WTC11 (cell line): ENCODE measurements around the gene CHRNB1. TPM values are rescaled to one million over a fixed set of nuclear protein-coding genes. Genes with fewer than 3 reads are reported as not detected.
A peak's percentile ranks its signal among the peaks of the same experiment; 100 is the strongest.

Experiments
- ATAC-seq: fragments of 200-7000 bp; cut with Tn5 transposase; 2 replicates; pipeline ENCODE4 v1.10.0; 2021; ENCODE audit warnings: mild to moderate bottlenecking, moderate library complexity
- CTCF ChIA-PET: fragments of 300-600 bp; sonication (Branson Sonifier 250); formaldehyde crosslinking; loops from one replicate; lab custom pipeline; 2021; ENCODE audit warnings: antibody characterized with exemption; lab: Charles Lee
- POLR2A ChIA-PET: fragments of 350-600 bp; sonication (Branson Sonifier 250); formaldehyde crosslinking; loops from one replicate; lab custom pipeline; 2021; ENCODE audit warnings: antibody characterized with exemption; lab: Charles Lee
- DNase-seq: peaks from one replicate; pipeline ENCODE4 v3.0.0; 2021; ENCODE audit warnings: low spot score
- H3K27ac Mint-ChIP-seq: 2 replicates; pipeline ENCODE4 v1.8.0; 2021; ENCODE audit warnings: mixed read lengths
- H3K27me3 Mint-ChIP-seq: 2 replicates; pipeline ENCODE4 v1.8.0; 2021; ENCODE audit warnings: low read depth, mild to moderate bottlenecking, moderate library complexity, mixed read lengths
- H3K36me3 Mint-ChIP-seq: 2 replicates; pipeline ENCODE4 v1.8.0; 2021; ENCODE audit warnings: mixed read lengths
- H3K4me1 Mint-ChIP-seq: 2 replicates; pipeline ENCODE4 v1.8.0; 2022; ENCODE audit warnings: mixed read lengths
- H3K4me3 Mint-ChIP-seq: 2 replicates; pipeline ENCODE4 v1.8.0; 2021; ENCODE audit warnings: mild to moderate bottlenecking, moderate library complexity, mixed read lengths
- H3K9me3 Mint-ChIP-seq: 2 replicates; pipeline ENCODE4 v1.8.0; 2021; ENCODE audit warnings: mixed read lengths
- AR ChIP-seq: fragments of 250-450 bp; sonication (Bioruptor Pico); IDR thresholded peaks from 2 replicates; pipeline ENCODE4 v1.9.0; 2021; ENCODE audit warnings: mild to moderate bottlenecking
- CBFB ChIP-seq: sonication (generic); formaldehyde crosslinking; IDR thresholded peaks from 2 replicates; pipeline ENCODE4 v1.8.1; 2022; ENCODE audit warnings: mild to moderate bottlenecking, low read depth, missing genetic modification reagents
- ERG ChIP-seq: fragments of 250-450 bp; sonication (Bioruptor Pico); IDR thresholded peaks from 2 replicates; pipeline ENCODE4 v1.8.0; 2021; ENCODE audit warnings: mild to moderate bottlenecking
- FOXK1 ChIP-seq: sonication (generic); formaldehyde crosslinking; IDR thresholded peaks from 2 replicates; pipeline ENCODE4 v1.8.0; 2022; ENCODE audit warnings: mild to moderate bottlenecking, moderate library complexity, missing genetic modification reagents
- IRF2 ChIP-seq: sonication (generic); formaldehyde crosslinking; IDR thresholded peaks from 2 replicates; pipeline ENCODE4 v1.8.0; 2022; ENCODE audit warnings: low read depth, missing genetic modification reagents, borderline replicate concordance
- JAZF1 ChIP-seq: fragments of 250-450 bp; sonication (Bioruptor Pico); IDR thresholded peaks from 2 replicates; pipeline ENCODE4 v1.9.0; 2021; ENCODE audit warnings: moderate library complexity, mild to moderate bottlenecking, inconsistent platforms
- MLX ChIP-seq: sonication (generic); formaldehyde crosslinking; IDR thresholded peaks from 2 replicates; pipeline ENCODE4 v1.8.1; 2023; ENCODE audit warnings: mild to moderate bottlenecking, missing genetic modification reagents, moderate library complexity
- NFYB ChIP-seq: sonication (generic); formaldehyde crosslinking; conservative IDR thresholded peaks from 2 replicates; pipeline ENCODE4 v1.8.0; 2022; ENCODE audit warnings: low read depth, missing genetic modification reagents
- NR2C2 ChIP-seq: sonication (generic); formaldehyde crosslinking; IDR thresholded peaks from 2 replicates; pipeline ENCODE4 v1.8.0; 2022; ENCODE audit warnings: mild to moderate bottlenecking, missing genetic modification reagents
- NR3C1 ChIP-seq: sonication (generic); formaldehyde crosslinking; conservative IDR thresholded peaks from 2 replicates; pipeline ENCODE4 v1.8.1; 2023; ENCODE audit warnings: low read depth, mild to moderate bottlenecking, missing genetic modification reagents
- RORB ChIP-seq: fragments of 250-450 bp; sonication (Bioruptor Pico); IDR thresholded peaks from 2 replicates; pipeline ENCODE4 v1.9.0; 2021; ENCODE audit warnings: mild to moderate bottlenecking
- SMAD4 ChIP-seq: sonication (generic); formaldehyde crosslinking; IDR thresholded peaks from 2 replicates; pipeline ENCODE4 v1.8.0; 2022; ENCODE audit warnings: mild to moderate bottlenecking, missing genetic modification reagents
- SP1 ChIP-seq: sonication (generic); formaldehyde crosslinking; conservative IDR thresholded peaks from 2 replicates; pipeline ENCODE4 v1.8.1; 2022; ENCODE audit warnings: missing genetic modification reagents
- TEAD1 ChIP-seq: sonication (generic); formaldehyde crosslinking; IDR thresholded peaks from 2 replicates; pipeline ENCODE4 v1.8.0; 2022; ENCODE audit warnings: mild to moderate bottlenecking, missing genetic modification reagents
- USF2 ChIP-seq: sonication (generic); formaldehyde crosslinking; IDR thresholded peaks from 2 replicates; pipeline ENCODE4 v1.8.1; 2023; ENCODE audit warnings: mild to moderate bottlenecking, missing genetic modification reagents, moderate library complexity
- ZMAT4 ChIP-seq: fragments of 250-450 bp; sonication (Bioruptor Pico); IDR thresholded peaks from 2 replicates; pipeline ENCODE4 v1.9.0; 2021; ENCODE audit warnings: mild to moderate bottlenecking
- ZNF232 ChIP-seq: sonication (generic); formaldehyde crosslinking; IDR thresholded peaks from 2 replicates; pipeline ENCODE4 v1.8.0; 2022; ENCODE audit warnings: mild to moderate bottlenecking, missing genetic modification reagents
- ZNF396 ChIP-seq: fragments of 250-450 bp; sonication (Bioruptor Pico); IDR thresholded peaks from 2 replicates; pipeline ENCODE4 v1.8.0; 2021; ENCODE audit warnings: mild to moderate bottlenecking, moderate library complexity, borderline replicate concordance
- ZNF425 ChIP-seq: fragments of 250-450 bp; sonication (Bioruptor Pico); conservative IDR thresholded peaks from 2 replicates; pipeline ENCODE4 v1.9.0; 2021; ENCODE audit warnings: mild to moderate bottlenecking
- ZNF671 ChIP-seq: fragments of 250-450 bp; sonication (Bioruptor Pico); IDR thresholded peaks from 2 replicates; pipeline ENCODE4 v1.8.0; 2021; ENCODE audit warnings: mild to moderate bottlenecking
- total RNA-seq: library from RNA; stranded (reverse); gene quantifications from 3 replicates; pipeline ENCODE4 v1.2.3, GENCODE V29; 2021

CHRNB1 gene
- total RNA-seq, 1 experiment from 2014 or later: 16.0 TPM

- H3K27ac Mint-ChIP-seq: no peak overlapping the region
- ChIA-PET POLR2A (interaction anchor here (0.7 to 1.6 kb wide), 2 partner anchors 66 to 81 kb away, joined by 3 read pairs; partner anchors contain the start of gene MPDU1), CTCF (interaction anchor here (0.5 to 2.2 kb wide), 19 partner anchors 10 to 147 kb away, joined by 3 to 13 read pairs (median 4); partner anchors contain the start of gene PLSCR3)
- no peak overlapping the region for H3K4me3 Mint-ChIP-seq
- ATAC-seq (peak; percentile 82), DNase-seq (peak; percentile 66)
- H3K36me3 Mint-ChIP-seq: peaks cover 82% of the 10 kb centered on the region
- no peak for TF ChIP-seq RORB (CRISPR knock-in tag)
- no peak for TF ChIP-seq ZNF232 (CRISPR knock-in tag)
- no peak for TF ChIP-seq NR3C1 (CRISPR knock-in tag)
- no peak for TF ChIP-seq MLX (CRISPR knock-in tag)
- TF ChIP-seq NR2C2 (CRISPR knock-in tag): no peak
- no peak for TF ChIP-seq FOXK1 (CRISPR knock-in tag)
- no peak for TF ChIP-seq CBFB (CRISPR knock-in tag)
- TF ChIP-seq NFYB (CRISPR knock-in tag): no peak
- no peak for TF ChIP-seq SP1
- TF ChIP-seq AR (CRISPR knock-in tag): no peak
- no peak for TF ChIP-seq ZNF671 (CRISPR knock-in tag)
- no peak for TF ChIP-seq IRF2 (CRISPR knock-in tag)
- no peak for TF ChIP-seq SMAD4
- TF ChIP-seq ERG: no peak
- TF ChIP-seq ZNF425 (CRISPR knock-in tag): no peak
- no peak for TF ChIP-seq JAZF1 (CRISPR knock-in tag)
- no peak for TF ChIP-seq USF2 (CRISPR knock-in tag)
- no peak for TF ChIP-seq TEAD1 (CRISPR knock-in tag)
- TF ChIP-seq, all 79 proteins: peak for 0
- no peaks in the 10 kb centered on the region for H3K9me3 Mint-ChIP-seq
- no peaks in the 10 kb centered on the region for H3K4me1 Mint-ChIP-seq
- H3K27me3 Mint-ChIP-seq: no peaks in the 10 kb centered on the region
These were observed 58.1 kb downstream of the CHRNB1 start for GRCh38 chr17:7502987-7503386.

- ChIA-PET CTCF (interaction anchor here (1.5 to 2.2 kb wide), 5 partner anchors 14 to 147 kb away, joined by 4 to 13 read pairs (median 9); no protein-coding TSS in a partner anchor), POLR2A (interaction anchor here (1.6 kb wide), 1 partner anchor 66 kb away, joined by 3 read pairs; no protein-coding TSS in a partner anchor)
- H3K9me3 Mint-ChIP-seq: no peaks in the 10 kb centered on the region
- no peaks in the 10 kb centered on the region for H3K27me3 Mint-ChIP-seq
- H3K36me3 Mint-ChIP-seq: peaks cover 83% of the 10 kb centered on the region
- H3K4me1 Mint-ChIP-seq: no peaks in the 10 kb centered on the region
- H3K4me3 Mint-ChIP-seq: no peak overlapping the region
- no peak overlapping the region for H3K27ac Mint-ChIP-seq
- DNase-seq (no peak), ATAC-seq (no peak)
- TF ChIP-seq ZNF396 (CRISPR knock-in tag): no peak
- TF ChIP-seq ZNF425 (CRISPR knock-in tag): no peak
- no peak for TF ChIP-seq ZMAT4
These were observed 58.7 kb downstream of the CHRNB1 start for GRCh38 chr17:7503521-7503920.
